Ishikawa (cell line): Measurements from ENCODE around the gene PTBP3.

Experiments used
- CEBPB ChIP-seq: IDR thresholded peaks from 2 replicates; pipeline ENCODE4 v1.6.1; 2012
- CREB1 ChIP-seq: IDR thresholded peaks from 2 replicates; pipeline ENCODE4 v1.6.1; 2012; ENCODE audit warnings: low read depth
- EGR1 ChIP-seq: IDR thresholded peaks from 2 replicates; pipeline ENCODE4 v1.6.1; 2012
- EP300 ChIP-seq: IDR thresholded peaks from 2 replicates; pipeline ENCODE4 v1.6.1; 2012; ENCODE audit warnings: borderline replicate concordance
- FOXM1 ChIP-seq: IDR thresholded peaks from 2 replicates; pipeline ENCODE4 v1.6.1; 2012; ENCODE audit warnings: low read depth, borderline replicate concordance
- MAX ChIP-seq: IDR thresholded peaks from 2 replicates; pipeline ENCODE4 v1.6.1; 2012
- NFIC ChIP-seq: IDR thresholded peaks from 2 replicates; pipeline ENCODE4 v1.6.1; 2012
- RAD21 ChIP-seq: IDR thresholded peaks from 2 replicates; pipeline ENCODE4 v1.6.1; 2012; ENCODE audit warnings: low read depth
- REST ChIP-seq: IDR thresholded peaks from 2 replicates; pipeline ENCODE4 v1.6.1; 2012; ENCODE audit warnings: low read depth, mild to moderate bottlenecking
- TAF1 ChIP-seq: IDR thresholded peaks from 2 replicates; pipeline ENCODE4 v1.6.1; 2012; ENCODE audit warnings: low read depth, mild to moderate bottlenecking
- TCF12 ChIP-seq: IDR thresholded peaks from 2 replicates; pipeline ENCODE4 v1.6.1; 2012; ENCODE audit warnings: low read depth
- TEAD4 ChIP-seq: IDR thresholded peaks from 2 replicates; pipeline ENCODE4 v1.6.1; 2012
- USF1 ChIP-seq: IDR thresholded peaks from 2 replicates; pipeline ENCODE4 v1.6.1; 2012
- YY1 ChIP-seq: IDR thresholded peaks from 2 replicates; pipeline ENCODE4 v1.6.1; 2012; ENCODE audit warnings: low read depth
- ZBTB7A ChIP-seq: IDR thresholded peaks from 2 replicates; pipeline ENCODE4 v1.6.1; 2012; ENCODE audit warnings: low read depth

The PTBP3 gene, protein sequence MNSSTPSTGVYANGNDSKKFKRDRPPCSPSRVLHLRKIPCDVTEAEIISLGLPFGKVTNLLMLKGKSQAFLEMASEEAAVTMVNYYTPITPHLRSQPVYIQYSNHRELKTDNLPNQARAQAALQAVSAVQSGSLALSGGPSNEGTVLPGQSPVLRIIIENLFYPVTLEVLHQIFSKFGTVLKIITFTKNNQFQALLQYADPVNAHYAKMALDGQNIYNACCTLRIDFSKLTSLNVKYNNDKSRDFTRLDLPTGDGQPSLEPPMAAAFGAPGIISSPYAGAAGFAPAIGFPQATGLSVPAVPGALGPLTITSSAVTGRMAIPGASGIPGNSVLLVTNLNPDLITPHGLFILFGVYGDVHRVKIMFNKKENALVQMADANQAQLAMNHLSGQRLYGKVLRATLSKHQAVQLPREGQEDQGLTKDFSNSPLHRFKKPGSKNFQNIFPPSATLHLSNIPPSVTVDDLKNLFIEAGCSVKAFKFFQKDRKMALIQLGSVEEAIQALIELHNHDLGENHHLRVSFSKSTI

DNA sequence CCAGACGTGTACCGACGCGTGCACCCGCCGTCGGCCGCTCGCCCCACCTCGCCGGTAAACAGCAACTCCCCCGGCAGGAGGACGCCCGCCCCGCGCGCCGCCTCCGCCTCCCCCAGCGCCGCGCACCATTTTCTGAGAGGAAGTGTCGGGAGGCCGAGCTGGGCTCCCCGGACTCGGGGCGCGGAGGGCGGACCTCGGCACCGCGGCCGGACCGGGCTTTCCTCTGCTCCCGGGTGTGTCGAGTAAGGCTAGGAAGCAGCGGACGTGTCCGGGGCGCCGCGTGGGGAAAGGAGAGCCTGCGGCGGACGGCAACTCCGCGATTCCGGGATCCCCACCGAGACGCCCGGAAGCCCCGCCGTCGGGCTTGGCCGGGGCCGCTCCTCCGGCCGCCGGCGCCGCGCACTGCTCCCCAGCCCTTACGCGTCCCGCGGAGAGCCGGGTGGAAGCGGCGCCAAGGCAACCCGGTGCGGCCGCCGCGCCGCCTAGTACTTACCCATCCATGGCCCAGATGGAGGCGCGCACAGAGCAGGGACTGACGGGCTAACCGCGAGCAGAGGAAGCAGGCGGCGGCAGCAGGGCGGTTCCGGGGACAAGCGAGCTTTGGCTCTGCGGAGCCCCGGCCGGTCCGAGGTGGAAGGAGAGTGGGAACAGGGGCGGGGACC is at the start of gene PTBP3:
TSS of gene PTBP3 (minus strand) at position 643 of the 662 bp plus-strand sequence. CDS start 35,754 bp downstream, outside the sequence.
- no peak; the same call in 1 of the 2 replicates for TF ChIP-seq RAD21
- peak; percentile 81 for TF ChIP-seq EGR1
- no peak for TF ChIP-seq TEAD4
- TF ChIP-seq TCF12 = no peak
- TF ChIP-seq USF1 = 0 out of 2 replicates have a peak, but pooled peaks have one; percentile 6
- peak; percentile 68 for TF ChIP-seq MAX
- TF ChIP-seq CEBPB = no peak
- no peak; the same call in 1 of the 2 replicates for TF ChIP-seq ZBTB7A
- peak; percentile 82 for TF ChIP-seq YY1
- TF ChIP-seq TAF1 = peak; percentile 56; the same call in 1 of the 2 replicates
- TF ChIP-seq CREB1 = 0 out of 2 replicates have a peak, but pooled peaks have one; percentile 27
- 0 out of 2 replicates have a peak, but pooled peaks have one; percentile 17 for TF ChIP-seq EP300
- TF ChIP-seq FOXM1 = no peak
- no peak for TF ChIP-seq REST
- TF ChIP-seq NFIC = no peak

- no peak for TF ChIP-seq CREB1
- no peak for TF ChIP-seq EGR1
- TF ChIP-seq NFIC = no peak
- no peak for TF ChIP-seq REST
- no peak for TF ChIP-seq MAX
- no peak for TF ChIP-seq TEAD4
- no peak for TF ChIP-seq CEBPB
- TF ChIP-seq TAF1 = no peak
- no peak for TF ChIP-seq FOXM1
- TF ChIP-seq YY1 = no peak
- no peak for TF ChIP-seq EP300
- TF ChIP-seq USF1 = no peak
- TF ChIP-seq ZBTB7A = no peak
- no peak for TF ChIP-seq RAD21
- TF ChIP-seq TCF12 = no peak
These were observed 49.3 kb upstream of the PTBP3 start for GRCh38 chr9:112382501-112383364.

DNA sequence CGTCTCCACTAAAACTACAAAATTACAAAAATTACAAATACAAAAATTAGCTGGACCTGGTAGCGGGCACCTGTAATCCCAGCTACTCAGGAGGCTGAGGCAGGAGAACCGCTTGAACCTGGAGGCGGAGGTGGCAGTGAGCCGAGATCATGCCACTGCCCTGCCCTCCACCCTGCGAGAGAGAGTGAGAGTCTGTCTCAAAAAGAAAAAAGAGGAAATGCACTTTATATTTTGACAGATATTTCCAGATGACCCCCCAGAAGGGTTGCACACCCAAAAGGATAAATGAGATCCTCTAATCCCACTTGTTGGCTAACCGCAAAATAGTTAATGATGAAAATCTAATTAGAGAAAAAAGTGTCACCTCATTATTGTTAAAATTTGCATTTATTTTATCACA is 48.6 kb upstream of the PTBP3 start:
- TF ChIP-seq TAF1 (no peak), EP300 (no peak), YY1 (no peak), REST (no peak), EGR1 (no peak), MAX (no peak), FOXM1 (no peak), CEBPB (no peak), USF1 (no peak), TEAD4 (no peak), CREB1 (no peak), ZBTB7A (no peak), RAD21 (no peak), TCF12 (no peak), NFIC (no peak)
